Endothelial cell of umbilical vein (primary cell): ENCODE results near the gene XRCC4. TPM values are rescaled to one million over a fixed set of nuclear protein-coding genes. Genes with fewer than 3 reads are reported as not detected.

Source experiments
- BruUV-seq: library from RNA; stranded (reverse); fragments of 400-500 nt; replicated peaks from 2 replicates; lab custom pipeline; 2021; lab: Mats Ljungman, UMichigan
- CTCF ChIA-PET: fragments of 300-600, 350-600 bp; sonication (Branson Sonifier 250); formaldehyde crosslinking; loops from one replicate; lab custom pipeline; 2021; ENCODE audit warnings: antibody characterized with exemption, inconsistent platforms; lab: Charles Lee
- POLR2A ChIA-PET: fragments of 300-600, 350-600 bp; sonication (Branson Sonifier 250); formaldehyde crosslinking; loops from one replicate; lab custom pipeline; 2021; ENCODE audit warnings: antibody characterized with exemption, inconsistent platforms; lab: Charles Lee
- DNase-seq: peaks from one replicate; pipeline ENCODE4 v3.0.0-alpha.2; 2011; ENCODE audit warnings: low read depth, low spot score
- FAIRE-seq: peaks from 2 replicates; lab custom pipeline; 2011; peaks lifted over from hg19 to GRCh38; lab: Jason Lieb, UNC
- H2AFZ ChIP-seq: 2 replicates; pipeline ENCODE4 v1.6.0; 2012; ENCODE audit warnings: low read depth, low read length, control low read depth, inconsistent platforms
- H3K27ac ChIP-seq: 2 replicates; pipeline ENCODE4 v1.5.1; 2011; ENCODE audit warnings: low read depth, mild to moderate bottlenecking, control low read depth, low read length, moderate library complexity; ENCODE audit not compliant: insufficient read depth
- H3K27me3 ChIP-seq, 2 experiments: 2 replicates each; pipeline versions ENCODE4 v1.6.0 to v1.6.1; 2011; ENCODE audit warnings: low read length in 2 of 2, mixed read lengths in 1 of 2; ENCODE audit not compliant: control insufficient read depth in 2 of 2, insufficient read depth in 2 of 2
- H3K36me3 ChIP-seq, 2 experiments: 2 replicates in 1 of 2; 3 replicates in 1 of 2; pipeline ENCODE4 v1.5.1; 2011; ENCODE audit warnings: low read length in 2 of 2, mild to moderate bottlenecking in 1 of 2, moderate library complexity in 1 of 2; ENCODE audit not compliant: control insufficient read depth in 2 of 2, insufficient read depth in 2 of 2; ENCODE audit errors: extremely low read depth in 1 of 2
- H3K4me1 ChIP-seq: 3 replicates; pipeline ENCODE4 v1.5.1; 2011; ENCODE audit warnings: mild to moderate bottlenecking, low read length; ENCODE audit not compliant: control insufficient read depth, insufficient read depth; ENCODE audit errors: extremely low read depth
- H3K4me2 ChIP-seq: 2 replicates; pipeline ENCODE4 v1.6.1; 2011; ENCODE audit warnings: low read length, control low read depth, mixed read lengths; ENCODE audit not compliant: insufficient read depth
- H3K4me3 ChIP-seq, 3 experiments: fragments of 200-600 bp in 1 of 3; sonication (generic), shearing (Covaris generic) in 1 of 3; replicated peaks in 1 of 3; 2 replicates each; pipeline ENCODE4 v1.5.1; 2011 to 2016; ENCODE audit warnings: control low read depth in 3 of 3, low read length in 3 of 3, mild to moderate bottlenecking in 2 of 3, inconsistent platforms in 1 of 3, low read depth in 1 of 3, moderate library complexity in 1 of 3; ENCODE audit not compliant: insufficient read depth in 1 of 3
- H3K79me2 ChIP-seq: 2 replicates; pipeline ENCODE4 v1.6.0; 2012; ENCODE audit warnings: low read length, inconsistent platforms; ENCODE audit not compliant: control insufficient read depth, insufficient read depth
- H3K9ac ChIP-seq: replicated peaks from 2 replicates; pipeline ENCODE3; 2011; ENCODE audit warnings: low read length, control low read depth; ENCODE audit not compliant: insufficient read depth; ENCODE audit errors: extremely low read depth
- H3K9me1 ChIP-seq: replicated peaks from 3 replicates; pipeline ENCODE4 v1.6.0; 2011; ENCODE audit warnings: mild to moderate bottlenecking, low read length; ENCODE audit not compliant: control insufficient read depth, insufficient read depth; ENCODE audit errors: extremely low read depth
- H3K9me3 ChIP-seq: replicated peaks from 2 replicates; pipeline ENCODE4 v1.5.1; 2012; ENCODE audit warnings: low read length, inconsistent platforms; ENCODE audit not compliant: control insufficient read depth, insufficient read depth
- H4K20me1 ChIP-seq: replicated peaks from 2 replicates; pipeline ENCODE3; 2011; ENCODE audit warnings: mild to moderate bottlenecking, low read length; ENCODE audit not compliant: control insufficient read depth, insufficient read depth; ENCODE audit errors: extremely low read depth
- EZH2 ChIP-seq: IDR thresholded peaks from 2 replicates; pipeline ENCODE4 v1.6.1; 2012; ENCODE audit warnings: borderline replicate concordance, low read depth, mild to moderate bottlenecking, moderate library complexity, low read length, inconsistent platforms; ENCODE audit not compliant: severe bottlenecking
- FOS ChIP-seq: IDR thresholded peaks from 2 replicates; pipeline ENCODE4 v1.6.1; 2011; ENCODE audit warnings: mild to moderate bottlenecking, low read length, moderate library complexity, borderline replicate concordance; ENCODE audit not compliant: insufficient read depth
- GATA2 ChIP-seq: IDR thresholded peaks from 2 replicates; pipeline ENCODE4 v1.7.0; 2011; ENCODE audit warnings: low read depth, mild to moderate bottlenecking, moderate library complexity, mixed read lengths, low read length; ENCODE audit not compliant: insufficient read length, insufficient read depth
- JUN ChIP-seq: IDR thresholded peaks from 2 replicates; pipeline ENCODE4 v1.6.1; 2011; ENCODE audit warnings: borderline replicate concordance, low read depth; ENCODE audit not compliant: insufficient read length, insufficient read depth
- MYC ChIP-seq: IDR thresholded peaks from one replicate; pipeline ENCODE4 v1.6.1; 2011; ENCODE audit warnings: mild to moderate bottlenecking, low read depth, low read length
- POLR2A ChIP-seq: IDR thresholded peaks from 2 replicates; pipeline ENCODE4 v1.6.1; 2012; ENCODE audit warnings: low read depth, mild to moderate bottlenecking, control low read depth, low read length
- POLR2AphosphoS5 ChIP-seq: IDR thresholded peaks from 2 replicates; pipeline ENCODE4 v1.6.1; 2012; ENCODE audit warnings: low read depth, mild to moderate bottlenecking, control low read depth, low read length, moderate library complexity; ENCODE audit not compliant: insufficient read depth
- dilution Hi-C: fragments of 300-500 bp; cut with MboI; formaldehyde crosslinking; loops from one replicate; pipeline ENCODE4 v1.15.0; 2019; ENCODE audit warnings: low sequenced_read_pairs; ENCODE audit not compliant: extremely low pct_ligation_motif_present
- intact Hi-C: fragments of 100-400 bp; cut with micrococcal nuclease; formaldehyde crosslinking; loops from one replicate; pipeline ENCODE4 v1.10.0; 2022
- polyA plus RNA-seq, 4 experiments: library from polyadenylated mRNA; depleted of rRNA in 3 of 4; stranded (reverse) in 3 of 4; unstranded in 1 of 4; fragments of >200 nt; gene quantifications; 2 replicates each; pipeline versions ENCODE4 v1.2.1 to v1.2.3, GENCODE V29; 2011 to 2012; ENCODE audit warnings: missing spikeins in 1 of 4
- total RNA-seq: library from RNA; stranded (reverse); gene quantifications from 2 replicates; pipeline ENCODE4 v1.2.3, GENCODE V29; 2021
- TF ChIP-seq, protein P1 (sequence below), 2 donors: IDR thresholded peaks; 1 replicate in 1 of 2; 2 replicates in 1 of 2; pipeline ENCODE4 v1.5.1; 2011; ENCODE audit warnings: low read length in 2 of 2, mild to moderate bottlenecking in 2 of 2, moderate library complexity in 2 of 2, control low read depth in 1 of 2, inconsistent platforms in 1 of 2, low read depth in 1 of 2; ENCODE audit not compliant: insufficient read depth in 1 of 2; ENCODE audit errors: extremely low read depth in 1 of 2
- TF ChIP-seq, protein P2 (sequence below): IDR thresholded peaks from 2 replicates; pipeline ENCODE4 v1.6.1; 2011; ENCODE audit not compliant: insufficient read depth, insufficient read length

Gene XRCC4
- total and polyA plus RNA-seq, 2 donors (not counting 3 experiments of a cell fraction or from before 2014, with no cell fraction given) = 1.3 to 7.7 TPM

DNA sequence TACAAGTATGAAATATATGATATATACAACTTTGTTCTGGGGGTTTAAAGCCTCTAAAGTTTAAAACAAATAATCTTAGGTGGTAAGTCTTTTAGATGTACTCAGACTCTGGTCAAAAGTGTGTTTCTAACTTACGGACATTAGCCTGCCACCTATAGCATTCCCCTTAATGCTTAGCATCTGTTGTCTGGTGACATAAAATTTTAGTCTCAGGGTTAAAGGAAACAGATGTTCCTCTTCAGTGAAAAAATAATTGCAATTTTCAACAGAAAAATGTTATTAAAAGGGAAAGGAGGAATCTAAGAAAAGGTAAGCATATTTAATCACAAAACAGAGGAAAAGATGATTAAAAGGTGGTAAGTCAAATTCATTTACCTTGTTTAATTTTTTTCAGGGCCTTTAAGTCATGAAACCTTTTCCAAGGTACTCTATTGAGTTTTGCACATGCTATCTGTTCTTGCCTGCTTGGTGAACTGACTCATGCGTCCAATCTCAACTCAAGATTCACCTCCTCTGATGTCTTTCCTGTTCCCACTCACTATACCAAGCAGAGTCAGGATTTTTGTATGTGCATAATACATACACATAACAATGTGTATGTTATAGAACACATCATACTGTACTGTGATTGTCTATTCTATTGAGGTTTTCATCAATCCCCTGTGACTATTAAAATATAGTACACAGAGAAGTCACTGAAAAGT, 8.1 kb upstream of the XRCC4 start:
- POLR2A ChIA-PET = no interaction called here

More for the DNA sequence above, 8.1 kb upstream of the XRCC4 start:
- intact Hi-C loops (no loop called here), dilution Hi-C loops (no loop called here)
- Histone ChIP-seq H3K9me1 (no peaks in the 10 kb centered on the region), H3K4me3 (no peak overlapping the region), H3K36me3 (no peaks in the 10 kb centered on the region), H3K9ac (no peak overlapping the region), H3K9me3 (no peaks in the 10 kb centered on the region), H3K4me2 (no peak overlapping the region), H2AFZ (no peak overlapping the region), H3K27me3 (no peaks in the 10 kb centered on the region), H3K4me1 (no peaks in the 10 kb centered on the region), H4K20me1 (peaks cover 11% of the 10 kb centered on the region), H3K27ac (no peak overlapping the region), H3K79me2 (peaks cover 85% of the 10 kb centered on the region)
- no TSS peak for BruUV-seq
- CTCF ChIA-PET = no interaction called here
- DNase-seq = no peak
- TF ChIP-seq, protein P1, sequence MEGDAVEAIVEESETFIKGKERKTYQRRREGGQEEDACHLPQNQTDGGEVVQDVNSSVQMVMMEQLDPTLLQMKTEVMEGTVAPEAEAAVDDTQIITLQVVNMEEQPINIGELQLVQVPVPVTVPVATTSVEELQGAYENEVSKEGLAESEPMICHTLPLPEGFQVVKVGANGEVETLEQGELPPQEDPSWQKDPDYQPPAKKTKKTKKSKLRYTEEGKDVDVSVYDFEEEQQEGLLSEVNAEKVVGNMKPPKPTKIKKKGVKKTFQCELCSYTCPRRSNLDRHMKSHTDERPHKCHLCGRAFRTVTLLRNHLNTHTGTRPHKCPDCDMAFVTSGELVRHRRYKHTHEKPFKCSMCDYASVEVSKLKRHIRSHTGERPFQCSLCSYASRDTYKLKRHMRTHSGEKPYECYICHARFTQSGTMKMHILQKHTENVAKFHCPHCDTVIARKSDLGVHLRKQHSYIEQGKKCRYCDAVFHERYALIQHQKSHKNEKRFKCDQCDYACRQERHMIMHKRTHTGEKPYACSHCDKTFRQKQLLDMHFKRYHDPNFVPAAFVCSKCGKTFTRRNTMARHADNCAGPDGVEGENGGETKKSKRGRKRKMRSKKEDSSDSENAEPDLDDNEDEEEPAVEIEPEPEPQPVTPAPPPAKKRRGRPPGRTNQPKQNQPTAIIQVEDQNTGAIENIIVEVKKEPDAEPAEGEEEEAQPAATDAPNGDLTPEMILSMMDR (IDR thresholded peaks at IDR 0.05; ENCODE audit: extremely low read depth in 1 of 2, insufficient read depth in 1 of 2, low read depth in 1 of 2, low read length in 2 of 2) = no peak
- TF ChIP-seq, protein P2, sequence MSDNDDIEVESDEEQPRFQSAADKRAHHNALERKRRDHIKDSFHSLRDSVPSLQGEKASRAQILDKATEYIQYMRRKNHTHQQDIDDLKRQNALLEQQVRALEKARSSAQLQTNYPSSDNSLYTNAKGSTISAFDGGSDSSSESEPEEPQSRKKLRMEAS = no peak
- TF ChIP-seq GATA2 (no peak), EZH2 (no peak), FOS (no peak), JUN (no peak), POLR2AphosphoS5 (no peak), POLR2A (no peak), MYC (no peak)
- peak; percentile 18 for FAIRE-seq
